Endodermal cell (in vitro differentiated cells): ENCODE data around the gene CACNG4. TPM values are rescaled to one million over a fixed set of nuclear protein-coding genes. Genes with fewer than 3 reads are reported as not detected.

Source experiments
- DNase-seq: peaks from one replicate; pipeline ENCODE4 v3.0.0-alpha.2; 2017
- H3K27ac ChIP-seq: 2 replicates; pipeline ENCODE4 v1.5.1; 2013; ENCODE audit warnings: mild to moderate bottlenecking, low read depth, low read length, moderate library complexity
- H3K27me3 ChIP-seq: 2 replicates; pipeline ENCODE4 v1.6.1; 2013; ENCODE audit warnings: mild to moderate bottlenecking, low read length, moderate library complexity; ENCODE audit not compliant: insufficient read depth, control insufficient read depth, poor library complexity, severe bottlenecking
- H3K36me3 ChIP-seq: 2 replicates; pipeline ENCODE4 v1.7.0; 2013; ENCODE audit warnings: mild to moderate bottlenecking, low read length, moderate library complexity; ENCODE audit not compliant: control insufficient read depth, insufficient read depth
- H3K4me1 ChIP-seq: one replicate; pipeline ENCODE4 v1.7.0; 2013; ENCODE audit warnings: low read length; ENCODE audit not compliant: control insufficient read depth, insufficient read depth
- H3K4me3 ChIP-seq: 2 replicates; pipeline ENCODE4 v1.5.1; 2013; ENCODE audit warnings: mild to moderate bottlenecking, low read length, moderate library complexity
- H3K9ac ChIP-seq: 2 replicates; pipeline ENCODE4 v1.6.1; 2013; ENCODE audit warnings: mild to moderate bottlenecking, low read length, moderate library complexity; ENCODE audit not compliant: poor library complexity, severe bottlenecking; ENCODE audit errors: extremely low read depth
- H3K9me3 ChIP-seq: 2 replicates; pipeline ENCODE4 v1.6.1; 2013; ENCODE audit warnings: mild to moderate bottlenecking, low read length, moderate library complexity; ENCODE audit not compliant: control insufficient read depth
- H3K27ac Mint-ChIP-seq: 2 replicates; pipeline ENCODE4 v1.8.0; 2020; ENCODE audit warnings: mixed read lengths
- H3K27me3 Mint-ChIP-seq: 2 replicates; pipeline ENCODE4 v1.8.0; 2021; ENCODE audit warnings: mild to moderate bottlenecking, mixed read lengths; ENCODE audit not compliant: insufficient read depth
- H3K36me3 Mint-ChIP-seq: 2 replicates; pipeline ENCODE4 v1.8.0; 2020; ENCODE audit warnings: low read depth, mixed read lengths
- H3K4me1 Mint-ChIP-seq: 2 replicates; pipeline ENCODE4 v1.8.0; 2020; ENCODE audit warnings: mixed read lengths
- H3K4me3 Mint-ChIP-seq: 2 replicates; pipeline ENCODE4 v1.8.0; 2020; ENCODE audit warnings: mild to moderate bottlenecking, moderate library complexity, mixed read lengths
- H3K9me3 Mint-ChIP-seq: 2 replicates; pipeline ENCODE4 v1.8.0; 2020; ENCODE audit warnings: mild to moderate bottlenecking, mixed read lengths
- CTCF ChIP-seq: fragments of 200-600 bp; sonication (generic); conservative IDR thresholded peaks from 2 replicates; pipeline ENCODE4 v1.5.0; 2021; ENCODE audit warnings: antibody characterized with exemption, mild to moderate bottlenecking
- WGBS, 2 experiments: methylation state at CpG; one replicate each; pipeline versions ENCODE4 v1.1.5 to v1.1.7; 2013; ENCODE audit warnings: missing lambda C conversion rate in 2 of 2, mixed read lengths in 1 of 2; ENCODE audit not compliant: insufficient coverage in 1 of 2, insufficient read length in 1 of 2; 5-methylcytosine and 5-hydroxymethylcytosine counted together
- total RNA-seq, 2 donors: library from RNA; stranded (reverse); fragmentation: NEBNext Ultra II Directional in 1 of 2; extraction: Animal tissue kit (Norgen Biotek cat#: 25700) in 1 of 2; gene quantifications; 2 replicates in 1 of 2; 3 replicates in 1 of 2; pipeline ENCODE4 v1.2.1, GENCODE V29; 2021

The CACNG4 gene
- total RNA-seq, 2 donors from 2014 or later, result 0.22 to 1.3 TPM

GRCh38 chr17:66920950-66921349 lies 43.6 kb upstream of the CACNG4 start:
- TF ChIP-seq CTCF, result no peak
- no peaks in the 10 kb centered on the region for H3K27me3 ChIP-seq
- H3K36me3 Mint-ChIP-seq, result no peaks in the 10 kb centered on the region
- no peaks in the 10 kb centered on the region for H3K36me3 ChIP-seq
- H3K9ac ChIP-seq, result no peak overlapping the region
- no peak overlapping the region for H3K27ac ChIP-seq
- no peaks in the 10 kb centered on the region for H3K4me1 ChIP-seq
- WGBS, 2 experiments, result 85 to 93% methylated on average over 3 to 4 of the region's 4 CpGs
- H3K4me3 ChIP-seq, result no peak overlapping the region
- H3K27me3 Mint-ChIP-seq, result peaks cover 1% of the 10 kb centered on the region
- H3K4me3 Mint-ChIP-seq, result no peak overlapping the region
- peaks cover 8% of the 10 kb centered on the region for H3K4me1 Mint-ChIP-seq
- H3K9me3 ChIP-seq, result no peaks in the 10 kb centered on the region
- DNase-seq, result no peak
- peaks cover 7% of the 10 kb centered on the region for H3K9me3 Mint-ChIP-seq
- no peak overlapping the region for H3K27ac Mint-ChIP-seq

- Mint-ChIP-seq H3K4me3 (no peak overlapping the region), H3K36me3 (no peaks in the 10 kb centered on the region), H3K4me1 (peaks cover 8% of the 10 kb centered on the region), H3K27me3 (peaks cover 7% of the 10 kb centered on the region), H3K9me3 (peaks cover 7% of the 10 kb centered on the region), H3K27ac (no peak overlapping the region)
- H3K9me3 ChIP-seq, result no peaks in the 10 kb centered on the region
- no peak overlapping the region for H3K9ac ChIP-seq
- no peaks in the 10 kb centered on the region for H3K36me3 ChIP-seq
- peak overlapping the region; percentile 59 for H3K4me3 ChIP-seq
- H3K27me3 ChIP-seq, result no peaks in the 10 kb centered on the region
- no peaks in the 10 kb centered on the region for H3K4me1 ChIP-seq
- DNase-seq, result no peak
- no peak for TF ChIP-seq CTCF
- 30 to 50% methylated on average over 1 of the region's 1 CpG for WGBS, 2 experiments
- no peak overlapping the region for H3K27ac ChIP-seq
Observed at GRCh38 chr17:66923886-66924285, 40.6 kb upstream of the CACNG4 start.

- no peak for DNase-seq
- Histone ChIP-seq H3K4me3 (no peak overlapping the region), H3K36me3 (no peaks in the 10 kb centered on the region), H3K4me1 (no peaks in the 10 kb centered on the region), H3K9me3 (no peaks in the 10 kb centered on the region), H3K27ac (no peak overlapping the region), H3K27me3 (no peaks in the 10 kb centered on the region), H3K9ac (no peak overlapping the region)
- no peak for TF ChIP-seq CTCF
- 91 to 94% methylated on average over 6 to 8 of the region's 8 CpGs for WGBS, 2 experiments
- Mint-ChIP-seq H3K27me3 (peaks cover 6% of the 10 kb centered on the region), H3K4me3 (no peak overlapping the region), H3K4me1 (peaks cover 8% of the 10 kb centered on the region), H3K36me3 (no peaks in the 10 kb centered on the region), H3K9me3 (peaks cover 7% of the 10 kb centered on the region), H3K27ac (no peak overlapping the region)
Observed at GRCh38 chr17:66925811-66926500, 38.6 kb upstream of the CACNG4 start.
